Naive thymus-derived CD4-positive, alpha-beta T cell (primary cell): ENCODE measurements around the gene YAF2. TPM values are rescaled to one million over a fixed set of nuclear protein-coding genes. Genes with fewer than 3 reads are reported as not detected.

Source experiments
- ATAC-seq: fragments of 150-1000 bp; cut with Tn5 transposase; 2 replicates; pipeline ENCODE4 v1.10.0; 2021; ENCODE audit warnings: mild to moderate bottlenecking, moderate library complexity
- CTCF ChIA-PET: fragments of 350-600 bp; sonication (Branson Sonifier 250); formaldehyde crosslinking; loops from one replicate; lab custom pipeline; 2021; ENCODE audit warnings: antibody characterized with exemption; lab: Charles Lee
- POLR2A ChIA-PET: fragments of 350-600 bp; sonication (Branson Sonifier 250); formaldehyde crosslinking; loops from one replicate; lab custom pipeline; 2021; ENCODE audit warnings: antibody characterized with exemption, inconsistent platforms; lab: Charles Lee
- DNase-seq, 9 donors: peaks; one replicate each; pipeline versions ENCODE4 v3.0.0 to v3.0.0-alpha.2; 2020 to 2022; ENCODE audit warnings: mixed read lengths in 1 of 9
- H3K27ac ChIP-seq: one replicate; pipeline ENCODE4 v1.7.0; 2013; ENCODE audit warnings: mild to moderate bottlenecking, low read depth, low read length, moderate library complexity
- H3K27me3 ChIP-seq, 2 donors: one replicate each; pipeline ENCODE4 v1.7.0; 2013; ENCODE audit warnings: low read length in 2 of 2, mild to moderate bottlenecking in 2 of 2, moderate library complexity in 2 of 2; ENCODE audit not compliant: control insufficient read depth in 2 of 2, insufficient read depth in 2 of 2
- H3K36me3 ChIP-seq, 3 experiments: 1 replicate in 2 of 3; 2 replicates in 1 of 3; pipeline ENCODE4 v1.7.0; 2013; ENCODE audit warnings: low read length in 3 of 3, mild to moderate bottlenecking in 3 of 3, moderate library complexity in 1 of 3; ENCODE audit not compliant: insufficient read depth in 3 of 3, control insufficient read depth in 2 of 3
- H3K4me1 ChIP-seq, 2 donors: one replicate each; pipeline ENCODE4 v1.7.0; 2013; ENCODE audit warnings: low read length in 2 of 2, mild to moderate bottlenecking in 2 of 2, moderate library complexity in 1 of 2; ENCODE audit not compliant: control insufficient read depth in 2 of 2, insufficient read depth in 2 of 2
- H3K4me3 ChIP-seq: 2 replicates; pipeline ENCODE4 v1.7.0; 2013; ENCODE audit warnings: mild to moderate bottlenecking, low read length
- H3K9me3 ChIP-seq, 3 experiments: 1 replicate in 2 of 3; 2 replicates in 1 of 3; pipeline ENCODE4 v1.7.0; 2013; ENCODE audit warnings: low read length in 3 of 3; ENCODE audit not compliant: control insufficient read depth in 2 of 3
- H3K27ac Mint-ChIP-seq, 9 donors: one replicate each; pipeline ENCODE4 v1.8.0; 2020 to 2022; ENCODE audit warnings: mixed read lengths in 9 of 9, mild to moderate bottlenecking in 8 of 9, moderate library complexity in 5 of 9, inconsistent platforms in 2 of 9
- H3K27me3 Mint-ChIP-seq, 5 donors: one replicate each; pipeline ENCODE4 v1.8.0; 2021 to 2022; ENCODE audit warnings: mixed read lengths in 5 of 5, mild to moderate bottlenecking in 1 of 5
- H3K36me3 Mint-ChIP-seq, 5 donors: one replicate each; pipeline ENCODE4 v1.8.0; 2020 to 2022; ENCODE audit warnings: mixed read lengths in 5 of 5, mild to moderate bottlenecking in 3 of 5, inconsistent platforms in 1 of 5
- H3K4me1 Mint-ChIP-seq, 7 donors: one replicate each; pipeline ENCODE4 v1.8.0; 2020 to 2022; ENCODE audit warnings: mixed read lengths in 7 of 7, mild to moderate bottlenecking in 3 of 7, inconsistent platforms in 1 of 7
- H3K4me3 Mint-ChIP-seq, 10 donors: one replicate each; pipeline ENCODE4 v1.8.0; 2020 to 2022; ENCODE audit warnings: mild to moderate bottlenecking in 10 of 10, mixed read lengths in 10 of 10, moderate library complexity in 6 of 10, inconsistent platforms in 2 of 10
- H3K9me3 Mint-ChIP-seq, 11 donors: one replicate each; pipeline ENCODE4 v1.8.0; 2020 to 2022; ENCODE audit warnings: mixed read lengths in 11 of 11, mild to moderate bottlenecking in 4 of 11, inconsistent platforms in 1 of 11, moderate library complexity in 1 of 11
- intact Hi-C, 2 donors: fragments of 100-400 bp; cut with micrococcal nuclease; formaldehyde crosslinking; loops; one replicate each; pipeline ENCODE4 v1.15.1; 2023
- polyA plus RNA-seq, 2 donors: library from polyadenylated mRNA; unstranded; fragments of 300-500 nt; fragmentation: Illumina TruSeq; gene quantifications; one replicate each; pipeline ENCODE4 v1.2.3, GENCODE V29; 2021
- total RNA-seq, 6 experiments: library from RNA in 5 of 6; stranded (reverse) in 5 of 6; gene quantifications; 1 replicate in 5 of 6; 2 replicates in 1 of 6; pipeline ENCODE4 v1.2.3 and lab custom pipeline; 2021 to 2026

YAF2 gene
- total and polyA plus RNA-seq, 7 experiments from 2014 or later = 7.7 to 56.2 (median 39.7) TPM

- POLR2A ChIA-PET = interaction anchor here (0.6 kb wide), 1 partner anchor 1653 kb away, joined by 4 read pairs; no protein-coding TSS in a partner anchor
- H3K4me1 Mint-ChIP-seq = peaks cover 4 to 9% (median 6%) of the 10 kb centered on the region in 7 donors
- ATAC-seq (no peak), DNase-seq (no peak)
- no peak overlapping the region for H3K27ac Mint-ChIP-seq
- Histone ChIP-seq H3K27me3 (no peaks in the 10 kb centered on the region), H3K36me3 (no peaks in the 10 kb centered on the region), H3K9me3 (no peaks in the 10 kb centered on the region), H3K4me3 (no peak overlapping the region), H3K27ac (no peak overlapping the region), H3K4me1 (no peaks in the 10 kb centered on the region)
- peaks cover 0 to 5% (median 0%) of the 10 kb centered on the region in 5 donors for H3K27me3 Mint-ChIP-seq
- intact Hi-C loops = no loop called here
- CTCF ChIA-PET = no interaction called here
- H3K9me3 Mint-ChIP-seq = no peaks in the 10 kb centered on the region
- no peak overlapping the region for H3K4me3 Mint-ChIP-seq
- H3K36me3 Mint-ChIP-seq = no peaks in the 10 kb centered on the region
These were observed 44.2 kb upstream of the YAF2 start for GRCh38 chr12:42282294-42282693.

- H3K9me3 Mint-ChIP-seq = no peaks in the 10 kb centered on the region
- POLR2A ChIA-PET = no interaction called here
- no peak overlapping the region for H3K27ac Mint-ChIP-seq
- ATAC-seq (no peak), DNase-seq (no peak)
- Histone ChIP-seq H3K27me3 (no peaks in the 10 kb centered on the region), H3K4me3 (no peak overlapping the region), H3K9me3 (no peaks in the 10 kb centered on the region), H3K27ac (no peak overlapping the region), H3K36me3 (no peaks in the 10 kb centered on the region), H3K4me1 (no peaks in the 10 kb centered on the region)
- CTCF ChIA-PET = no interaction called here
- peaks cover 0 to 5% (median 0%) of the 10 kb centered on the region in 5 donors for H3K27me3 Mint-ChIP-seq
- peaks cover 4 to 9% (median 6%) of the 10 kb centered on the region in 7 donors for H3K4me1 Mint-ChIP-seq
- no peaks in the 10 kb centered on the region for H3K36me3 Mint-ChIP-seq
- no peak overlapping the region for H3K4me3 Mint-ChIP-seq
- intact Hi-C loops = no loop called here
These were observed 43.8 kb upstream of the YAF2 start for GRCh38 chr12:42281844-42282243.

GRCh38 chr12:42281278-42281677 lies 43.2 kb upstream of the YAF2 start:
- H3K9me3 ChIP-seq = no peaks in the 10 kb centered on the region
- H3K27me3 ChIP-seq = no peaks in the 10 kb centered on the region
- H3K4me3 ChIP-seq = no peak overlapping the region
- H3K4me3 Mint-ChIP-seq = no peak overlapping the region
- DNase-seq (no peak), ATAC-seq (no peak)
- H3K36me3 Mint-ChIP-seq = no peaks in the 10 kb centered on the region
- no peak overlapping the region for H3K27ac ChIP-seq
- H3K27ac Mint-ChIP-seq = no peak overlapping the region
- POLR2A ChIA-PET = no interaction called here
- intact Hi-C loops = no loop called here
- no peaks in the 10 kb centered on the region for H3K4me1 ChIP-seq
- H3K4me1 Mint-ChIP-seq = peaks cover 4 to 9% (median 6%) of the 10 kb centered on the region in 7 donors
- CTCF ChIA-PET = no interaction called here
- H3K36me3 ChIP-seq = no peaks in the 10 kb centered on the region
- H3K9me3 Mint-ChIP-seq = no peaks in the 10 kb centered on the region
- peaks cover 0 to 5% (median 0%) of the 10 kb centered on the region in 5 donors for H3K27me3 Mint-ChIP-seq

- H3K27ac ChIP-seq = no peak overlapping the region
- Mint-ChIP-seq H3K36me3 (peaks cover 0 to 4% (median 0%) of the 10 kb centered on the region in 5 donors), H3K27me3 (peaks cover 0 to 5% (median 0%) of the 10 kb centered on the region in 5 donors), H3K4me3 (no peak overlapping the region), H3K4me1 (no peaks in the 10 kb centered on the region), H3K9me3 (peaks cover 0 to 4% (median 0%) of the 10 kb centered on the region in 11 donors), H3K27ac (no peak overlapping the region)
- ChIA-PET CTCF (no interaction called here), POLR2A (no interaction called here)
- H3K36me3 ChIP-seq = no peaks in the 10 kb centered on the region
- no peak overlapping the region for H3K4me3 ChIP-seq
- ATAC-seq = no peak
- no peaks in the 10 kb centered on the region for H3K9me3 ChIP-seq
- no peaks in the 10 kb centered on the region for H3K4me1 ChIP-seq
- no peak for DNase-seq
- H3K27me3 ChIP-seq = no peaks in the 10 kb centered on the region
- intact Hi-C loops = no loop called here
These were observed 40.1 kb upstream of the YAF2 start for GRCh38 chr12:42278128-42278510.

GRCh38 chr12:42277396-42278127 lies 39.5 kb upstream of the YAF2 start:
- no peaks in the 10 kb centered on the region for H3K4me1 Mint-ChIP-seq
- DNase-seq (no peak), ATAC-seq (no peak)
- peaks cover 0 to 5% (median 3%) of the 10 kb centered on the region in 5 donors for H3K27me3 Mint-ChIP-seq
- no peak overlapping the region for H3K4me3 Mint-ChIP-seq
- no peak overlapping the region for H3K27ac ChIP-seq
- H3K27me3 ChIP-seq = no peaks in the 10 kb centered on the region
- peak overlapping the region in 1 of 9 donors; percentile 71 for H3K27ac Mint-ChIP-seq
- no peaks in the 10 kb centered on the region for H3K4me1 ChIP-seq
- H3K9me3 ChIP-seq = no peaks in the 10 kb centered on the region
- H3K36me3 Mint-ChIP-seq = peaks cover 0 to 4% (median 0%) of the 10 kb centered on the region in 5 donors
- intact Hi-C loops = no loop called here
- ChIA-PET POLR2A (no interaction called here), CTCF (interaction anchor here (0.7 kb wide), 1 partner anchor 120 kb away, joined by 4 read pairs; no protein-coding TSS in a partner anchor)
- no peak overlapping the region for H3K4me3 ChIP-seq
- H3K9me3 Mint-ChIP-seq = peaks cover 0 to 6% (median 1%) of the 10 kb centered on the region in 11 donors
- H3K36me3 ChIP-seq = no peaks in the 10 kb centered on the region

GRCh38 chr12:42275499-42275898 lies 37.5 kb upstream of the YAF2 start:
- peaks cover 0 to 11% (median 5%) of the 10 kb centered on the region in 5 donors for H3K27me3 Mint-ChIP-seq
- Histone ChIP-seq H3K4me1 (no peaks in the 10 kb centered on the region), H3K36me3 (no peaks in the 10 kb centered on the region), H3K27me3 (no peaks in the 10 kb centered on the region), H3K4me3 (no peak overlapping the region), H3K27ac (no peak overlapping the region), H3K9me3 (no peaks in the 10 kb centered on the region)
- CTCF ChIA-PET = no interaction called here
- no peak overlapping the region for H3K27ac Mint-ChIP-seq
- H3K36me3 Mint-ChIP-seq = peaks cover 0 to 4% (median 0%) of the 10 kb centered on the region in 5 donors
- peaks cover 0 to 6% (median 2%) of the 10 kb centered on the region in 11 donors for H3K9me3 Mint-ChIP-seq
- ATAC-seq (no peak), DNase-seq (no peak)
- POLR2A ChIA-PET = no interaction called here
- peaks cover 0 to 7% (median 6%) of the 10 kb centered on the region in 7 donors for H3K4me1 Mint-ChIP-seq
- intact Hi-C loops = no loop called here
- H3K4me3 Mint-ChIP-seq = no peak overlapping the region

- Histone ChIP-seq H3K36me3 (no peaks in the 10 kb centered on the region), H3K4me1 (no peaks in the 10 kb centered on the region), H3K27ac (no peak overlapping the region), H3K27me3 (no peaks in the 10 kb centered on the region), H3K4me3 (no peak overlapping the region), H3K9me3 (no peaks in the 10 kb centered on the region)
- POLR2A ChIA-PET = no interaction called here
- Mint-ChIP-seq H3K27ac (no peak overlapping the region), H3K27me3 (peaks cover 0 to 11% (median 6%) of the 10 kb centered on the region in 5 donors), H3K4me3 (no peak overlapping the region), H3K4me1 (peaks cover 0 to 7% (median 6%) of the 10 kb centered on the region in 7 donors), H3K9me3 (peaks cover 0 to 6% (median 2%) of the 10 kb centered on the region in 11 donors), H3K36me3 (peaks cover 0 to 4% (median 0%) of the 10 kb centered on the region in 5 donors)
- CTCF ChIA-PET = no interaction called here
- no peak for ATAC-seq
- DNase-seq = no peak
- intact Hi-C loops = no loop called here
These were observed 35.7 kb upstream of the YAF2 start for GRCh38 chr12:42273706-42274105.
